ENCODE data around the gene INPPL1.
"Not testable (repeated sequence)": the region's sequence is repeated elsewhere in the genome, so short reads cannot be mapped to it uniquely, and the experiment has no call there.

The INPPL1 gene

GRCh38 chr11:72202571-72202970 is 22.0 kb upstream of the INPPL1 start:
- H3K4me3 Mint-ChIP-seq: no peak overlapping the region
- no peak for DNase-seq
- CTCF ChIA-PET: no interaction called here
- H3K27me3 Mint-ChIP-seq: no peaks in the 10 kb centered on the region
- H3K4me1 Mint-ChIP-seq: peaks cover 6% of the 10 kb centered on the region
- H3K27ac Mint-ChIP-seq: no peak overlapping the region
- no peaks in the 10 kb centered on the region for H3K36me3 Mint-ChIP-seq
- H3K9me3 Mint-ChIP-seq: peaks cover 1% of the 10 kb centered on the region

GRCh38 chr11:72203163-72203562 is 21.4 kb upstream of the INPPL1 start:
- Mint-ChIP-seq H3K4me3 (no peak overlapping the region), H3K27me3 (no peaks in the 10 kb centered on the region), H3K9me3 (peaks cover 1% of the 10 kb centered on the region), H3K4me1 (peaks cover 6% of the 10 kb centered on the region), H3K27ac (no peak overlapping the region), H3K36me3 (no peaks in the 10 kb centered on the region)
- CTCF ChIA-PET: no interaction called here
- no peak for DNase-seq

GRCh38 chr11:72204886-72205285 is 19.7 kb upstream of the INPPL1 start:
- no peak overlapping the region for H3K4me3 Mint-ChIP-seq
- DNase-seq: no peak
- CTCF ChIA-PET: no interaction called here
- peaks cover 6% of the 10 kb centered on the region for H3K4me1 Mint-ChIP-seq
- H3K27me3 Mint-ChIP-seq: peaks cover 14% of the 10 kb centered on the region
- H3K36me3 Mint-ChIP-seq: peaks cover 3% of the 10 kb centered on the region
- no peak overlapping the region for H3K27ac Mint-ChIP-seq
- H3K9me3 Mint-ChIP-seq: peaks cover 16% of the 10 kb centered on the region

GRCh38 chr11:72206794-72207193 is 17.8 kb upstream of the INPPL1 start:
- CTCF ChIA-PET: interaction anchor here (1.1 kb wide), 1 partner anchor 42 kb away, joined by 3 read pairs; no protein-coding TSS in a partner anchor

GRCh38 chr11:72208281-72208680 is 16.3 kb upstream of the INPPL1 start:
- Mint-ChIP-seq H3K4me1 (peaks cover under 1% of the 10 kb centered on the region), H3K27me3 (peaks cover 25% of the 10 kb centered on the region), H3K36me3 (peaks cover 5% of the 10 kb centered on the region), H3K9me3 (peaks cover 17% of the 10 kb centered on the region), H3K27ac (no peak overlapping the region), H3K4me3 (no peak overlapping the region)
- DNase-seq: no peak
- CTCF ChIA-PET: interaction anchor here (1.2 kb wide), 1 partner anchor 29 kb away, joined by 3 read pairs; no protein-coding TSS in a partner anchor

More at GRCh38 chr11:72206794-72207193, 17.8 kb upstream of the INPPL1 start:
- not testable (repeated sequence) for H3K4me1 Mint-ChIP-seq, H3K27ac Mint-ChIP-seq, H3K4me3 Mint-ChIP-seq, H3K36me3 Mint-ChIP-seq, DNase-seq
- peaks cover 17% of the 10 kb centered on the region for H3K9me3 Mint-ChIP-seq
- H3K27me3 Mint-ChIP-seq: peaks cover 21% of the 10 kb centered on the region

- no peak overlapping the region for H3K27ac Mint-ChIP-seq
- CTCF ChIA-PET: no interaction called here
- no peak overlapping the region for H3K4me3 Mint-ChIP-seq
- no peaks in the 10 kb centered on the region for H3K4me1 Mint-ChIP-seq
- DNase-seq: no peak
- peaks cover 26% of the 10 kb centered on the region for H3K27me3 Mint-ChIP-seq
- H3K36me3 Mint-ChIP-seq: peaks cover 5% of the 10 kb centered on the region
- peaks cover 17% of the 10 kb centered on the region for H3K9me3 Mint-ChIP-seq
Observed at GRCh38 chr11:72209101-72209500, 15.5 kb upstream of the INPPL1 start.

- DNase-seq: no peak
- no peaks in the 10 kb centered on the region for H3K36me3 Mint-ChIP-seq
- H3K4me1 Mint-ChIP-seq: peaks cover 9% of the 10 kb centered on the region
- CTCF ChIA-PET: interaction anchor here (0.7 kb wide), 1 partner anchor 22 kb away, joined by 3 read pairs; no protein-coding TSS in a partner anchor
- no peak within 1 kb of the TSS for H3K27ac Mint-ChIP-seq
- no peaks in the 10 kb centered on the region for H3K9me3 Mint-ChIP-seq
- peaks cover 44% of the 10 kb centered on the region for H3K27me3 Mint-ChIP-seq
- no peak within 1 kb of the TSS for H3K4me3 Mint-ChIP-seq
Observed at GRCh38 chr11:72216638-72217037, 7.9 kb upstream of the INPPL1 start, which contains the start of gene FOLR2. FOLR2 (plus strand) TSS chr11:72216794; CDS start chr11:72218585, 1,791 bp downstream.

GRCh38 chr11:72217841-72218240 is 6.7 kb upstream of the INPPL1 start:
- Mint-ChIP-seq H3K36me3 (no peaks in the 10 kb centered on the region), H3K27me3 (peaks cover 40% of the 10 kb centered on the region), H3K27ac (no peak overlapping the region), H3K4me1 (peaks cover 18% of the 10 kb centered on the region), H3K9me3 (no peaks in the 10 kb centered on the region), H3K4me3 (no peak overlapping the region)
- no peak for DNase-seq
- CTCF ChIA-PET: interaction anchor here (1.1 kb wide), 1 partner anchor 248 kb away, joined by 4 read pairs; no protein-coding TSS in a partner anchor

GRCh38 chr11:72218251-72218745 is 6.3 kb upstream of the INPPL1 start:
- no peaks in the 10 kb centered on the region for H3K9me3 Mint-ChIP-seq
- no peaks in the 10 kb centered on the region for H3K36me3 Mint-ChIP-seq
- H3K27me3 Mint-ChIP-seq: peaks cover 40% of the 10 kb centered on the region
- H3K4me3 Mint-ChIP-seq: no peak overlapping the region
- DNase-seq: no peak
- H3K27ac Mint-ChIP-seq: no peak overlapping the region
- CTCF ChIA-PET: interaction anchor here (1.1 to 1.7 kb wide), 2 partner anchors 213 to 248 kb away, joined by 4 to 5 read pairs; no protein-coding TSS in a partner anchor
- H3K4me1 Mint-ChIP-seq: peaks cover 19% of the 10 kb centered on the region

- peaks cover 27% of the 10 kb centered on the region for H3K4me1 Mint-ChIP-seq
- H3K36me3 Mint-ChIP-seq: no peaks in the 10 kb centered on the region
- H3K27ac Mint-ChIP-seq: peak overlapping the region; percentile 68
- H3K9me3 Mint-ChIP-seq: no peaks in the 10 kb centered on the region
- CTCF ChIA-PET: no interaction called here
- DNase-seq: no peak
- no peak overlapping the region for H3K4me3 Mint-ChIP-seq
- peaks cover 36% of the 10 kb centered on the region for H3K27me3 Mint-ChIP-seq
Observed at GRCh38 chr11:72220696-72221363, 3.7 kb upstream of the INPPL1 start.

- Mint-ChIP-seq H3K27me3 (peaks cover 29% of the 10 kb centered on the region), H3K36me3 (no peaks in the 10 kb centered on the region), H3K4me1 (peaks cover 34% of the 10 kb centered on the region), H3K4me3 (no peak overlapping the region), H3K27ac (no peak overlapping the region), H3K9me3 (no peaks in the 10 kb centered on the region)
- CTCF ChIA-PET: interaction anchor here (1.0 kb wide), 1 partner anchor 209 kb away, joined by 3 read pairs; no protein-coding TSS in a partner anchor
- no peak for DNase-seq
Observed at GRCh38 chr11:72221386-72222075, 3.0 kb upstream of the INPPL1 start.

- H3K27me3 Mint-ChIP-seq: peaks cover 21% of the 10 kb centered on the region
- H3K4me1 Mint-ChIP-seq: peaks cover 32% of the 10 kb centered on the region
- DNase-seq: no peak
- peak overlapping the region; percentile 92 for H3K4me3 Mint-ChIP-seq
- H3K9me3 Mint-ChIP-seq: no peaks in the 10 kb centered on the region
- no peaks in the 10 kb centered on the region for H3K36me3 Mint-ChIP-seq
- peak overlapping the region; percentile 90 for H3K27ac Mint-ChIP-seq
- CTCF ChIA-PET: interaction anchor here (0.9 to 1.5 kb wide), 3 partner anchors 16 to 224 kb away, joined by 3 read pairs; no protein-coding TSS in a partner anchor
Observed at GRCh38 chr11:72222106-72222891, 2.3 kb upstream of the INPPL1 start.

- no peaks in the 10 kb centered on the region for H3K9me3 Mint-ChIP-seq
- H3K4me1 Mint-ChIP-seq: peaks cover 26% of the 10 kb centered on the region
- peaks cover 13% of the 10 kb centered on the region for H3K27me3 Mint-ChIP-seq
- no peaks in the 10 kb centered on the region for H3K36me3 Mint-ChIP-seq
- peak overlapping the region; percentile 92 for H3K4me3 Mint-ChIP-seq
- peak; percentile 97 for DNase-seq
- H3K27ac Mint-ChIP-seq: peak overlapping the region; percentile 90
- CTCF ChIA-PET: interaction anchor here (0.9 to 1.5 kb wide), 2 partner anchors 15 to 223 kb away, joined by 3 read pairs; no protein-coding TSS in a partner anchor
Observed at GRCh38 chr11:72222907-72223614, 1.5 kb upstream of the INPPL1 start.

All from activated naive CD4-positive, alpha-beta T cell treated with anti-CD3 and anti-CD28 coated beads, Interleukin-2, amount 10 ng/mL, durations not matched to agents 7 days and 5 days (primary cell).